GM21423 (cell line): ENCODE data around the gene WASF2.

ENCODE experiments used
- ATAC-seq: cut with Tn5 transposase; IDR thresholded peaks from one replicate; pipeline ENCODE4 v1.9.1; 2021; ENCODE audit warnings: mild to moderate bottlenecking, moderate library complexity; ENCODE audit not compliant: unreplicated experiment

The WASF2 gene

GRCh38 chr1:27522432-27523336, 32.7 kb upstream of the WASF2 start:
- ATAC-seq = no peak

- no peak for ATAC-seq
Measured at GRCh38 chr1:27521861-27522431, 32.0 kb upstream of the WASF2 start.

GRCh38 chr1:27521336-27521831, 31.4 kb upstream of the WASF2 start:
- ATAC-seq = no peak

- no peak for ATAC-seq
Measured at GRCh38 chr1:27520651-27521050, 30.7 kb upstream of the WASF2 start.

- ATAC-seq = no peak
Measured at GRCh38 chr1:27519331-27520258, 29.6 kb upstream of the WASF2 start.

GRCh38 chr1:27518808-27519207, 28.8 kb upstream of the WASF2 start:
- ATAC-seq = no peak

GRCh38 chr1:27517907-27518718, 28.1 kb upstream of the WASF2 start:
- no peak for ATAC-seq

- no peak for ATAC-seq
Measured at GRCh38 chr1:27517301-27517700, 27.3 kb upstream of the WASF2 start.

- ATAC-seq = no peak
Measured at GRCh38 chr1:27515626-27516025, 25.7 kb upstream of the WASF2 start.

- no peak for ATAC-seq
Measured at GRCh38 chr1:27513958-27514357, 24.0 kb upstream of the WASF2 start.

GRCh38 chr1:27513528-27513927, 23.6 kb upstream of the WASF2 start:
- ATAC-seq = no peak

GRCh38 chr1:27509127-27510080, 19.4 kb upstream of the WASF2 start:
- ATAC-seq = no peak

GRCh38 chr1:27507960-27508665, 18.1 kb upstream of the WASF2 start:
- ATAC-seq = no peak

GRCh38 chr1:27506703-27507102, 16.7 kb upstream of the WASF2 start:
- no peak for ATAC-seq

- no peak for ATAC-seq
Measured at GRCh38 chr1:27505420-27505680, 15.4 kb upstream of the WASF2 start.

- no peak for ATAC-seq
Measured at GRCh38 chr1:27504588-27505419, 14.8 kb upstream of the WASF2 start.

- no peak for ATAC-seq
Measured at GRCh38 chr1:27503844-27504587, 14.0 kb upstream of the WASF2 start.
